AG08395 (cell line): ENCODE results near the gene TCF7L2.

Source experiments
- DNase-seq: peaks from one replicate; pipeline ENCODE4 v3.0.0; 2012; ENCODE audit warnings: mixed read lengths, low spot score

Gene TCF7L2

DNA sequence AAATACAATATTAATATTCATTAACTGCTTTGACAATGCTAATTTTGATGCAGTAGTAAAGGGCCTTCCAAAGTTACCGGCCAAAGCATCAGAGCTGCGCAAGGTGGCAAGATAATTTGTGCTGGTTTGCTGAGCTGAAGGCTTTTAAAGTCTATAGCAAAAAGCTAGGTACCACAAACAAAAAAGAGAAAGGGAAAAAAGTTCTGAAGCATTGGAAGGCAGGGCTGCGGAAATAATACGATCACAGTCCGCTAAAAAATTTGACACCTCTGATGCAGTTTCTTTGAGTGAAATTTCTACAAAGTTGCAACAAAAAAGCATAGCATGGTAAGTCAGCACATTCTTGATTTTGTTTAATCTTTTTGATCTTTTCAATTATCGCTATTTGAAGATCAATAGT is 175.6 kb downstream of the TCF7L2 start:
- no peak for DNase-seq

DNA sequence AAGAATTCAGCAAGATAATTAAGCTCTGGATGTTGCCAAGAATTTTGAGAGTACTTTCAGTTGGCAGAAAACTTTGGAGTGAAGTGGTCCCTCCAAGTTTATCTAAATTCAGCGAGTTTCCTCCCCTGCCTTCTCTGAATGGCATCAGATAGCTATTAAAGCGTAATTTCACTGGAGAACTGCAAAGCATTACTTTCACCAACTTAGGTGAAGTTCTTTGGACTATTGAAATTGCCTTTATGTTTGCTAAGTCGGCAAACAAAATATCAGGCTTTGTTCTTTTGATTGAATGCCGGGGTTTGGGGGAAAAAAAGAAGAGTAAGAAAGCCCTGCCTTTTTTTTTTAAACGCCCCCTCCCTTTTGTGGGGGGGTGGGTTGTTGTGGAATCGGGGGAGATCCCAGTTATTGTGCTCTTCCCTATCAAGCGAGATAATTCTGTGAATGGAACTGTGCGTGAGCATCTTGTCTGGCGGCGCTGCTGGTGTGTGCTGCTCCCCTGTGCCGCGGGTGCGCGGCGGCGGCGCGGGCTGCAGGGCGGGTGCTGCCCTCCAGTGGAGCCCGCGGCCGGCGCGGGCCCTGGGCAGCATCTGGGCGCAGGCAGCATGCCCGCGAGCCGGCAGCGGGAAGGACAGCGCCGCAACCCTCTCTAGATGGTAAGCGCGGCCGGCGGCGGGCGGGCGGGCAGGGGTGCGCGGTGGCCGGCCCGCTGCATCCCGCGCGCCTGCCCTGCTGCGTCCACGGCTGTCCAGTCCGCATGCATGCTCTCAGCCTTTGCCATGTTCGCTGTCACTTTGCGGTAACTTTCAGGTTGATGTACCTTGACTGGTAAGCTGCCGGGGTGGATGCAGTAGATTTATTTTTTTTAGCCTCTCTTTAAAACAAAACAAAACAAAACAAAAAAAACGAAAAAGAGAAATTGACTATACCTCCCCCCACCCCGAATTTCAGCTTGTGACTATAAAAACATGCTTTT is 176.5 kb downstream of the TCF7L2 start:
- peak; percentile 83 for DNase-seq

DNA sequence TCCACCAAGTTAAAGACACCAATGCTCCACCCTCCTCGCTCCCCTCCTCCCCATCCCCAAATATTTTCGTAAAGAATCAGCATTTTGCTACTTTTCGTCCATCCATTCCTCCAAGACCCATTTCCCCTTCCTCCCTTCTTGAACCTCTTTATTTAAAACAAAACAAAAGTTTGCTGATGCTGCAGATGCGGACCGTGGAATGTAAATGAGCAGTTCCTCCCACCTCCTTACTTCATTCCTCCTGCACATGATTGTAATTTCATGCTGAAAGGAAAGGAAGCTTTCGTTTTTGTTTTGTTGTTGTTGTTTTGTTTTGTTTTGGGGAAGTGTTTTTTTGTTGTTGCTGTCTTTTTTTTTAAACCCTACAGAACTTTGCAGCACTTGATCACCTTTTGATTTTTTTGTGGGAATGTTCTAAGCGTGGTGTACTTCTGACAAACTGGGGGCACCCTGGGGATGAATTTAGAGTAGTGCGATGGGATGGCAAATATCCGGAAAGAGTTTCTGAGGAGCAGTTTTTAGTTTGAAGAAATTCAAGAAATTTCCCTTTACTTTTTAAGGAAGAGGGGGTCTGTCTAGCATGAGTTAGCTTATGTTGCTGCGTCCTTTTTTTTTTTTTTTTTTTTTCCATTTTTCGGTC is 177.3 kb downstream of the TCF7L2 start:
- DNase-seq = no peak

DNA sequence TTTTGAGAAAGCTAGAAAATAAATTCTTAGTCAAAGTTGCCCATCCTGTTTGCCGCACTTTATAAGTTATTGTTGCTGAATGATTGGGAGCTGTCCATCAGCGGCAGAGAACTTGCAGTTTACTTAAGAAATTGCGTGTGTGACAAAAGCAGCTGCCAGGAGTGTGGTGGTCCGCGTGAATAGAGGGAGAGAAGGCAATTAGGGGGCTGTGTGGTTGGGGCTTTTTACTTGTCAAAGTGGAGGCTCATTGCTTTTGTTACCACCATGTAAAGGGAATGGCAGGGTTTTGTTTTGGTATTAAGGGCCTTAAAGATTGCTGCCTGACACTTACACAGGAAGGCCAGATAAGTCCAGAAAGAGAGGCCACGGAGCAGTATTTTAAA is 177.8 kb downstream of the TCF7L2 start:
- no peak for DNase-seq

DNA sequence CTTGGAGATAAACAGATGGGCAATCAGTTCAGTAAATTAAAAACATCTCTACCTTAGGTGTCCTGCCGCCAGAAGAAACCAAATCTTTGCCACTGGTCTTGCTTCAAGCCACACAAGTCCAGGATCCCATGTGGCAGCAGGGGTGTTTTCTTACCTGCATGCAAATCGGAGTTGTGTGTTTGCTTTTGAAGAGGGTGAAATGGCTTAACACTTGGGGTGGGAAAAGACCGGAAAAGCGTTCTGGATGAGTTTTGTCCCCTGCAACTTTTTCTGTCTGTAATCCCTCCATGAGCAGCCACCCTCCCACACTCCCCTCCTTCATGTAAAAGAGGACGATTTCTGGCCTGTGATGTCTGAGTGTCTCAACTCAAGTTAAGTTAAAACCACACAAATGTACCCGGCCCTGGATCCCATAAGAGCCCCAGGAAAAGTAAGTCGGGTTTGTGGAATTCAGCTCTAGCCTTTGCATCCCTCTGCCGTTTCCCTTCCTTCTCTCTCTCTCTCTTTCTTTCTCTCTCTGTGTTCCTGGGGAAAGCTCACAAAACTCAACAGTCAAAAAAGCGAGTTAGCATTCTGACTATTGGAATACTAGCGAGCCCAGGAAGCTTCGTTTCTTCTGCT is 178.5 kb downstream of the TCF7L2 start:
- DNase-seq = no peak

DNA sequence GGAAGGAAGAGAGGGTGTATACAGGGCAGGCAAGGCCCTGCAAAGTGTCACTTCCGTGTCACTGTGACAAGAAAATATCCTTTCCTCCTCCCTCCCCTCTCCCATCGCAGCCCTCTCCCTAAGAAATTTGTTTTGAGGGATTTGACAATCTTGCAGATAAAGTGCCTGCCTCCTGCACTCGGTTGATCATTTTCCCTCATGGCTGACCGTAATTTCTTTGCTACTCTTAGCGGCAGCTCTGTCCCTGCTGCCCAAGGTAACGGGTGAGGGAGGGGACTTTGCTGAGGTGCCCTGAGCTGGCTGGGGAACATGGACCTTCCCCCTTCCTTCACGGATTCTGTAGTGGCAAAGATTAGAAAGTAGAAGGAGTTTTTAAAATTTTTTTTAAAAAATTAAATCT is 179.1 kb downstream of the TCF7L2 start:
- no peak for DNase-seq

DNA sequence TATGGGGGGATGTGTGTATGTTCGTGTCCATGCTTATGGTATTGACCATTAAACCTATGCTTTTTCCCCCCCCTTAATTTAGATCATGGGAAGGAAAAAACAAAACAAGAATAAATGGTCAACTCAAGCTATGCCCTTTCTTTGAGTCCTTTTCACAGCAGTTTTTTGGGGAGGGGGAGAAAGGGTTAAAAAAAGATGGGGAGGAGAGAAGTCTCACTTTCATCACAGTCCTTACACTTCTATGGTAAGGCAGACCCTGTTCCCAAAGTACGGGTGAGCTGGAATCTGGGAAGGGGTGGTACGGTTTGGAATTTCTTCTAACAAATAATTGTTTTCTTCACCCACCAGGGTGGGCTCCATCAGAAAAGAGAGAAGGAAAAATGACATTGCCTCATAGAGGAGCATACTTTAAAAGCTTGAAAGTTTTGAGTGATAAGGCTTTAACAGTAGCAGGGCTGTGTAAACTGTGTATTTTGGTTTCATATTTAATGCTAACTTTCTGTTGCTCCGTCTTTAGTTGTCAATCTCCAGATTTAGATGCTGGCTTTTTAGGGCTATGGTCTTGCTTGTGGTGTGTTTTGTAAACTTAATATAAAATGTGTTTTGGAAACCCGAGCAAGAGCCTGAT is 180.1 kb downstream of the TCF7L2 start:
- DNase-seq = no peak

DNA sequence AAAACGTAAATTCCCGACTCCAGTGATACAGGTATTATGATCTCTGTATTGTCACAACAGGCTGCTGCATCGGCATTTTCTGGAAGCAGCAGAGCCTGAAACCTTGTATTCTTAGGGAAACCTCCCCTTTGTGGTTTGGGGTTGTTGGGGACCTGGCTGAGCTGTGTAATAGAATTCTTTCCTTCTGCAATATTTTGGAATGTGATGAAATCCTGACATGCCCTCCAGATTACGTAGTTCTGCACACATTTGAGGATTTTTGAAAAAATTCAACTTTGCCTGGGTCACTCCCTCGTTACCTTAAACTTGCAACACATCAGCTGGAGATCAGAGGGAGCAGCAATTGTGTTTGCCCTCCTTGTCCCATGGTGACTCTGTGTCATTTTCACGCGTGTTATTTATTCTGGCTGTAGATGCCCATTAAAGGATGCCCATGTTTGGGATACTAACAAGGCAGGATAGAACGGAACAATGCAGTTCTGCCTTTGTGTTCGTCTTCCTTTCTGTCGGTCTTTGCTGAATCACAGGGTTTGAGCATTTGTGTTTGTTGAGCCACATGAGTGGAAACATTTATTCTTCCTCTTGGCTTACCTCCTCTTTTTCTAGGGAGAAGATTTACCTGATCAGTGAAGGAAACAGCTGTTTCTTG is 181.7 kb downstream of the TCF7L2 start:
- DNase-seq = peak; percentile 84

DNA sequence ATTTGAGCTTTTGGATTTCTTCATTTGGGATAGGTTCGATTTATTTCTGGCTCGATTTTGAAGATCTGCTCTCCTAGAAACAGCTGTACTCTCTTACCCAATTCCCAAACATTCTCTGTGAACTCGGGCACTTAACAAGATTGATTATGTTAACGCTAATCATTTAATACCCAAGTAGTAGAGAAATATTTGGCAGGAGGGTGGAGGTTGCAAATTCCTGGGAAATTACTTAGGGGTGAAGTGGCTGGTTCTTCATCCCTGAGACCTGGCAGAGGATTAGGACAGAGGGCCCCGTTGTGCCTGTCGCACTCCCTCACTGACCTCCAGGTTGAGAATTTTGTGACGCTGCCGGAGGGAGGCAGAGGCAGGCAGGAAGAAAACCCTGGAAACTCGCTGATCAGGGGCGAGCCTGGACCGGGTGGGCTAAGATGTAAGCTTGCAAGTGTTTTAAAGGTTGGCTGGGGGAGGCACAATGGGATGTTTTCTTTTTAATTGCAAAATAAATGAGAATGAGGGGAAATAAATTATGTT is 182.6 kb downstream of the TCF7L2 start:
- DNase-seq = peak; percentile 75

DNA sequence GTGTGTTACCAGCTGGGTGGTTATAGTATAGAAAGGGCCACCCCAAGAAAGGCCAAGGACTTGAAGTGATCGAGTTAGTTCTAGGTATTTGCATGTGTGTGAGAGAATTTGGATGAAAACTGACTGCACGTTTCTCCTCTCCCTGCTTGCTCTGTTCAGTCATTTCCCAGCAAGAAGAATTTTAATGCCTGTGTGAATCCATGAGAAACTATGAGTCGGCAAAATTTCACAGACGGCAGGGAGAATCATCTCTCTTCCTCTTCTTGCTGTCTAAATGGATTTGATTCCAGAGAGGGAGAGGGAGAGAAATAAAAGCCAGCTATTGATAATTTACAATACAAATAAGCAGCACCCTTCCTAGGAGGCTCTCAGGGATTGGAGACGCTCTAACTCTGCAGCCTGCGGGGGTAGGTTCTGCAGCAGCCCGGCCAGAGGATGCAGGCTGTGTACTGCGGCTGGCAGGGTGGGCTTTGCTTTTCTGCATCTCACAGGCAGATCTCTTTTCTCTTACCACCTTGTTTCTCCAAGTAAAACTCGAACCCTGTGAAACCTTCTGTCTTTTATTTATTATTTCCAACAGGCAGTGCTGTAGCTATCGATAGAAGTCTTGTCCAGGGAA is 183.6 kb downstream of the TCF7L2 start:
- peak; percentile 58 for DNase-seq

DNA sequence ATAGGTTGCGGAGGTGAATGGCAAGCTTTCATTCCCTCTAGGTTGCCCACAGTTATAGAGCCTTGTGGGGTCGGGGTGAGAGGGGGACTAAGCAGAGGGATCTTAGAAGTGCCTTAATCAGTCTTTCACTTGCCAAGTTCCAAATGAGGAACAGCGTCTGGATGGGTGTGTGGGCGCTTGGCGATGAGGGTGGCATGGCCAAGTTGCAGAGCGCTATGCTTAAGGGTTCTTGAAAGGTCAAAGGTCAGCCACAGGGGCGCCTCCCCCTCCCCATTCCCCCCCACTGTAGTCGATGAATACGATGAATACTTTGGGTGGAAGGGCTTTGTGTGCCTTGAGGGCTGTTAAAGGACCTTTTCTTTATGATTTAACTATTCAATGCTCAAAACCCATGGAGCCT is 185.0 kb downstream of the TCF7L2 start:
- no peak for DNase-seq

DNA sequence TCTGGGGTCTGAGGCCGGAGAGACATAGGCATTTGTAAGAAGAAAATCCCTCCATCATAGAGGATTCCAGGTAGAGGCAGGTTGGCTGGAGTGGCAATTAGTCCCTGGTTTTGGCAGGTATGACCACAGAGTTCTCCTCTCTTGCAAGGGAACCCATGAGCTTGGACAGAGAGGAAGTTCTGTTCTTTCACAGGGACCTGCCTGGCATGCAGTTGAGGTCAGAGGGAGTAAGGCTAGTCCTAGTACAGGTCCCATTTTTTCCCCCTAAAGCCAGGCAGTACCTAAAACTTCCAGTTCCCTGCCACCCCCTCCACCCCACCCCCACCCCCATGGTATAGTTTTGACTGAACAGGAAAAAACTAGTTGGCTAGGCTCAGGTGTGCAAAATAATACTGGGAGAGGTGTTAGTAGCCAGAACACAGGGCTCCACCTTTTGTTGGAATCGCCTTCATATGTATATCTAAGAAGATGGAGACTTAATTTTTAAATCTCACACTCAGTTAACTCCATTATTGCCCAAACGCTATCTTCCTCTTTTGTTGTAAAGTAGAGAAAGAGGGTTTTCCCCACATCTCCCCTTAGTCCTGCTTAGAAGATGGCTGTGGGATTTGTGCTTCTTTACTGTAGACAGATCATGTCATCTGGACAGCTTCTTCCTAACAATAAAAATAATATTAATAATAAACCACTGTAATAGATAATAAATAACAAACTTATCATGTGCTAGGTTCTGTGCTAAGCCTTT is 188.1 kb downstream of the TCF7L2 start:
- DNase-seq = no peak

DNA sequence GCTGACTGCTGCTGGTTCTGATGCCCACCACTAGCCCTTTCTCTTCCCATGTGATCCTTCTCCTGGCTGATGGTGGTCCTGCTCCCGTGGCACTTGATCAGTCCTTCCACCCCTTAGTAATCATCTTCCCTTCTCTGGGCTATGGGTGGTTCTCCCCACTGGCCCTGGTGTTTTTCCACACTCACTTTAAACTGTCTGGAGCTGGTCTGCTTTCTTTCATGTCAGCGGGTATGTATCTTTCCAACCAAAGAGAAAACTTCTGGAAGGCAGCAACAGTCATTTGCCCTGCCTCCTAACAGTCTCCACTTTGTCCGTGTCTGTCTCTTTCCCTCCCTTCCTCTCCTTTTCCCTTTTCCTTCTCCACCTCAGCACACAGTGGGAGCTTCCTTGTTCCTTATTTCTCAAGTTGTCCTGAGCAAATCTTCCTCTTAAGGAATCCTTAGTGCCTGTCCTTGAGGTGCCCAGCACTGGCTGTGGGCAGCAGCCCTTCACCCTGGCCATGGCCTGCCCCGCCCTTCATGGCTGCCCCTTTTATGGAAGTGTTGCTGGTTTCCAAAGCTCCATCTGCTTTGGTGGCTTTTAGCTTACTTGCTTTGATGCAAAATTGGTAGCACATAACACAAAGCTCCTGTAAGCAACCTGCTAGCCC is 189.0 kb downstream of the TCF7L2 start:
- DNase-seq = no peak

DNA sequence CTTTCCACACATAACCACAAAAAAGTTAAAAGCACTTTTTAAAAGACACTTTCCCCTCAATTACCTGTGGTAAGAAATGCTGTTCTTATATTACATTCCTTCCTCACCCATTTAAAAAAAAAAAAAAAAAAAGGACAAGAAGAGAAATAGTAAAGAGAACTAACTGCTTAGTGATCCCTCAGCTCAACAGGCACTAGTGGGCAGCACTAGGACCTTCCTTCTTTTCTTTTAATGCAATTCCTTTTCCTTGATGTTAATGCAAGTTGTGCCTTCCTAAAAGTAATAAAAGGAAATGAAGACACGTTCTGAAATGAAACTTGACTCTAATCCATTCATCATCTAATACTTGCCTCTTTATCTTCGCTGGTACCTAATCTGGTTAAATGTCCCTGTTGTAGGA is 189.7 kb downstream of the TCF7L2 start:
- peak; percentile 32 for DNase-seq

DNA sequence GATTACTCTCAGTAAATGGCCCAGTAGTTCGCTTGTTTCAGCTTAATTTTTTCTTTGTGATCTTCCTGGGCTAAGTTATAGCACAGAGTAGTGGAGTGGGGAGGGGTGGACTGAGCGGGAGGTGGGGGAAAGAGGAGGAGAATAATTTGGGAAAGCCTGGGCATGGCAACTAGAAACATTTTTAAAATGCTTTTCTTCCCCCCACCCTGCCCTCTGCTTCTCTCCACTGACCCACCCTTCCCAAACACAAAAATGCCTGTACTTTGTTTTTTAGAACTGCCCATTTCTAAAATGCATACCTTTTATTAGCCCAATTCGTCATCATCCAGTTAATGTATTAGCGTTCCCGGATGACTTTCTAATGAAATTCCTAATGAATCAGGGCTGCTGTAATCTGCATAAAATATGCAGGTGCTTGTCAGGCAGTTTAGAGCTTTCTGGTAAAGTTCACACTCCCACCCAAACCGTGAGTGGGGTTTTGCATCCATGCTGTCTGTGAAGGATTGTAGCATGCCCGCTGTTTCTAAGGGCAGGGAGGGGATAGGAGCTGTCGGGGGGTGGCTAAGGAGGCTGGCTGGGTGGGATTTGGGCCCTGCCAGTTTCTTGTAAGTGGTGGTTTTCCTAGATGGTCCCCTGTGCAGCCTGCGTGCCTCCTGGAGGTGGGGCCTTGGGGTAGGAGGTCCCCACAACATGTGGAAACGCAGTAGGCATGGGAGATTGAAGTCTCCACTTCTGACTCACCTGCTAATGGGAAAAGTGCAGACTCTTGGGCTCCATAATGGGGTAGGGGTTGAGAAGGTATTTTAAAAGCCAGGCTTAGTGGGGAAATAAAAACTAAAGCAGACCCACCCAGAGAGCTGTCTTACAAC is 190.3 kb downstream of the TCF7L2 start:
- no peak for DNase-seq

DNA sequence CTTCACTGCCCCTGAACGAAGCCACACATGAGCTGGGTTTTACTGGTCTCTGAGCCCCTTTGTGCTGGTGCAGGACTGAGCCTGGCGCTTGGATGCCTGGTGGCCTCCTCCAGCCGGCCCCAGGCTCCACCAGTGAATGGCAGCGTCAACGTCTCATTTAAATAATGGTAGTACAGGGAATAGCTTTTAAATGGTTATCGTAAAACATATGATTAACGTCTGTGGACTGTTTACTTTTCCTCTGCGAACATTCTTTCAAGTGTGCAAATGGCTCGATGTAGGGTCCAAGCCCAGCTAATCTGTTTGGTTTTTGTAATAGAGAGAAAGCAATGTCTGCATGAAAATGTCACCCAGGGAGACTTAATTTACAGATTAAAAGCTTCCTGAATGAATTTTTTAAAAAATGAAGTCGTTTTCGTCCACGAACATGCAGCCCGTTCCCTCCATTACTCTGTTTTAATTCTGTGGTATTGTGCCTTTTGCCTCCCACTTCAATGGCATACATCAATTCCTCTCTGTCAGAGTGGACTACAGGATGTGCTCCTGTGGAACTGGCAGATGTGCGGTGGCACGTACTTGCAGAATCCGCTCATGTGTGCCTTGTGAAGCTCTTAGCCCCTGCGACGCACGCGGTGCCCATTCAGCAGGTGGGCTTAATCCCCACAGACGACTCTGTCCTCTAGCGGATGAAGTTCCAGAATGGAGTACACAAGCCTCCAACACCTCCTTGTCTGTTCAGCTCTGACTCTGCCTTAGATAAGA is 192.7 kb downstream of the TCF7L2 start:
- no peak for DNase-seq

DNA sequence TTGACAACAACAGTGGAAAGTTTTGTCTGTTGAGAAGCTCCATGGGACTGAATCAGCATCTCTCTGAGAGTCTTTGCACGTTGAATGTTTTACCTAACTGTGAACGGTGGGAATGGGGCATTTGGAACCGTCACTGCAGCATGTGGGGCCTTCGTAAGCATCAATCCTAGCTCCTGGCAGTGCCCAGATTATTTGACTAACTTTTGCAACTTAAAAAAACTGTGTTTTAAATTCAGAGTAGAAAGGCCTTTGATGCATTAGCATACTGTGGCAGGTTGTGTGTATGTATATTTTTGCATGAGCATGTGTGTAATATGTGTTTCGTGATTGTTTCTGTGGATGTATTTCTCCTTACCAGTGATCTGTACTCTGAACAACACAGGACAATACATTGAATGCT is 194.5 kb downstream of the TCF7L2 start:
- DNase-seq = no peak
